HepG2 (cell line): Measurements from ENCODE around the gene MRPL14. TPM values are rescaled to one million over a fixed set of nuclear protein-coding genes. Genes with fewer than 3 reads are reported as not detected.

Experiments used
- AKAP8 ChIP-seq: sonication (generic); formaldehyde crosslinking; IDR thresholded peaks from 2 replicates; pipeline ENCODE4 v1.5.1; 2020; ENCODE audit warnings: mild to moderate bottlenecking, missing genetic modification reagents
- MAFK ChIP-seq, 2 experiments: IDR thresholded peaks in 1 of 2; conservative IDR thresholded peaks in 1 of 2; 2 replicates each; pipeline ENCODE4 v1.6.1; 2011; ENCODE audit warnings: improper control_type of control experiment in 2 of 2, low read length in 2 of 2
- MYC ChIP-seq: sonication (generic); formaldehyde crosslinking; IDR thresholded peaks from 2 replicates; pipeline ENCODE4 v1.9.0; 2021; ENCODE audit warnings: missing genetic modification reagents, borderline replicate concordance
- PAWR ChIP-seq: sonication (generic); formaldehyde crosslinking; IDR thresholded peaks from 2 replicates; pipeline ENCODE4 v1.4.0; 2020; ENCODE audit warnings: missing genetic modification reagents, mild to moderate bottlenecking, borderline replicate concordance
- TEAD3 ChIP-seq: optimal IDR thresholded peaks from 2 replicates; pipeline ENCODE3; 2016; ENCODE audit warnings: borderline replicate concordance
- ZNF350 ChIP-seq: sonication (generic); formaldehyde crosslinking; IDR thresholded peaks from 2 replicates; pipeline ENCODE4 v1.4.0; 2020; ENCODE audit warnings: mild to moderate bottlenecking, low read depth, missing genetic modification reagents, borderline replicate concordance
- ZNF496 ChIP-seq: sonication (generic); formaldehyde crosslinking; IDR thresholded peaks from 2 replicates; pipeline ENCODE4 v1.8.1; 2023; ENCODE audit warnings: mild to moderate bottlenecking, moderate library complexity, missing genetic modification reagents; ENCODE audit not compliant: insufficient replicate concordance
- ZNF607 ChIP-seq: sonication (generic); formaldehyde crosslinking; IDR thresholded peaks from 2 replicates; pipeline ENCODE4 v1.5.1; 2020; ENCODE audit warnings: missing genetic modification reagents, mild to moderate bottlenecking, borderline replicate concordance
- polyA plus RNA-seq, 8 experiments: library from polyadenylated mRNA; depleted of rRNA in 3 of 8; stranded (reverse) in 7 of 8; unstranded in 1 of 8; fragments of >200 nt; fragmentation: Illumina TruSeq in 4 of 8; extraction: Trizol in 4 of 8; gene quantifications; 2 replicates each; pipeline versions ENCODE4 v1.2.1 to v1.2.3, GENCODE V29; 2011 to 2016; ENCODE audit warnings: low read depth in 4 of 8, missing spikeins in 1 of 8, mixed read lengths in 1 of 8; ENCODE audit not compliant: insufficient read depth in 1 of 8
- total RNA-seq, 5 experiments: library from RNA; depleted of rRNA; stranded (reverse); fragments of >200 nt; fragmentation: Illumina TruSeq; extraction: Trizol; gene quantifications; 2 replicates each; pipeline ENCODE4 v1.2.3, GENCODE V29; 2016; ENCODE audit warnings: low read depth in 1 of 5
- TF ChIP-seq, protein P1 (sequence below), 2 experiments: fragments of 450-650 bp in 1 of 2; sonication (generic) in 1 of 2; formaldehyde crosslinking in 1 of 2; IDR thresholded peaks; 2 replicates each; pipeline versions ENCODE4 v1.6.1 to v1.8.0; 2016 to 2022; ENCODE audit warnings: antibody characterized with exemption in 1 of 2, mild to moderate bottlenecking in 1 of 2, missing genetic modification reagents in 1 of 2
- TF ChIP-seq, protein P2 (sequence below): sonication (generic); formaldehyde crosslinking; IDR thresholded peaks from 2 replicates; pipeline ENCODE4 v1.5.0; 2020; ENCODE audit warnings: mild to moderate bottlenecking, missing genetic modification reagents, borderline replicate concordance
- TF ChIP-seq, protein P3 (sequence below): sonication (generic); formaldehyde crosslinking; IDR thresholded peaks from 2 replicates; pipeline ENCODE4 v1.5.1; 2020; ENCODE audit warnings: mild to moderate bottlenecking, missing genetic modification reagents, moderate library complexity

Gene MRPL14
- total and polyA plus RNA-seq, 2 of the 13 experiments (the other 11 are each of a cell fraction or from before 2014, with no cell fraction given), result 157 to 178 TPM

DNA sequence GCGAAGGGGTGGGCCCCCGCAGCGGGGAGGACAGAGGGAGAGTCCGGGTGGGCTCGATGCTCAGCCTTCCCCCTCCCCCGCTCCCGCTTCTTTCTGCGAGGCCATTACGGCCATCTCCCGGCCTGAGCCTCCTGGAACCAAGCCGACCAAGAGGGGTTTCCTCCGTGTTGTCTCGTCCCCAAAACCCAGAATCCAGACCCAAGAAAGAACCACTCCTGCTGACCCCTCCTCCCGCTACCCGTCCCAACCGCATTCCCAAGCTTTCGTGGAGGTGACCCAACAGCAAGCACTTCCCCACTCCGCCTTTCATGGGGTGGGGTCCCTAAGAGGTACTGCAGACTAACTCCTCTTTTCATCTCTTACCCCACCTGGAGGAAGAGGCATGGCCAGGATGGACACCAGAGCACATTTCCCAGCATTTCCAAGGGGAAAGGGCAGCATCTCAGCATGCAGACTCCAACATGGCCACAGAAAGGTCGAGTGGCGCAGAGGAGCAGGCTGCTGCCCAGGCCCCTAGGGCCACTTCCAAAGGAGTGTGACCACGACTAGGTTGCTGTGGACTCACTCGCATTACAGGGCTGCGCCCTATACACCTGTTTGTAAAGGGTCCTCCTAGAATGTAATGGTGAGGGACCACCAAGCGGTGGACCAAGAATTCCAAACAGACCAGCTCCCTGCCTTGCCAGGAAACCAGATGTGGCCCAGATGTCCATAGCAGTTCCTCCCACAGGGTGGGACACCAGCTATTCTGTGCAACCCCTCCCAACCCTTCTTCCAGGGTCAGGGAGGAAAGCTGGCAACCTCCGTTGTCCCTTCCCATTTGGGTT is 53.4 kb downstream of the MRPL14 start (continued):
- TF ChIP-seq, protein P1, sequence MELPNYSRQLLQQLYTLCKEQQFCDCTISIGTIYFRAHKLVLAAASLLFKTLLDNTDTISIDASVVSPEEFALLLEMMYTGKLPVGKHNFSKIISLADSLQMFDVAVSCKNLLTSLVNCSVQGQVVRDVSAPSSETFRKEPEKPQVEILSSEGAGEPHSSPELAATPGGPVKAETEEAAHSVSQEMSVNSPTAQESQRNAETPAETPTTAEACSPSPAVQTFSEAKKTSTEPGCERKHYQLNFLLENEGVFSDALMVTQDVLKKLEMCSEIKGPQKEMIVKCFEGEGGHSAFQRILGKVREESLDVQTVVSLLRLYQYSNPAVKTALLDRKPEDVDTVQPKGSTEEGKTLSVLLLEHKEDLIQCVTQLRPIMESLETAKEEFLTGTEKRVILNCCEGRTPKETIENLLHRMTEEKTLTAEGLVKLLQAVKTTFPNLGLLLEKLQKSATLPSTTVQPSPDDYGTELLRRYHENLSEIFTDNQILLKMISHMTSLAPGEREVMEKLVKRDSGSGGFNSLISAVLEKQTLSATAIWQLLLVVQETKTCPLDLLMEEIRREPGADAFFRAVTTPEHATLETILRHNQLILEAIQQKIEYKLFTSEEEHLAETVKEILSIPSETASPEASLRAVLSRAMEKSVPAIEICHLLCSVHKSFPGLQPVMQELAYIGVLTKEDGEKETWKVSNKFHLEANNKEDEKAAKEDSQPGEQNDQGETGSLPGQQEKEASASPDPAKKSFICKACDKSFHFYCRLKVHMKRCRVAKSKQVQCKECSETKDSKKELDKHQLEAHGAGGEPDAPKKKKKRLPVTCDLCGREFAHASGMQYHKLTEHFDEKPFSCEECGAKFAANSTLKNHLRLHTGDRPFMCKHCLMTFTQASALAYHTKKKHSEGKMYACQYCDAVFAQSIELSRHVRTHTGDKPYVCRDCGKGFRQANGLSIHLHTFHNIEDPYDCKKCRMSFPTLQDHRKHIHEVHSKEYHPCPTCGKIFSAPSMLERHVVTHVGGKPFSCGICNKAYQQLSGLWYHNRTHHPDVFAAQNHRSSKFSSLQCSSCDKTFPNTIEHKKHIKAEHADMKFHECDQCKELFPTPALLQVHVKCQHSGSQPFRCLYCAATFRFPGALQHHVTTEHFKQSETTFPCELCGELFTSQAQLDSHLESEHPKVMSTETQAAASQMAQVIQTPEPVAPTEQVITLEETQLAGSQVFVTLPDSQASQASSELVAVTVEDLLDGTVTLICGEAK (IDR thresholded peaks at IDR 0.05), result no peak
- TF ChIP-seq, protein P1 (CRISPR knock-in tag; IDR thresholded peaks at IDR 0.05), result peak; percentile 35; the same call in 1 of the 2 replicates
- TF ChIP-seq TEAD3 (CRISPR knock-in tag) (peak; percentile 43), MYC (CRISPR knock-in tag) (peak; percentile 42; the same call in 1 of the 2 replicates), ZNF350 (peak; percentile 73; the same call in 1 of the 2 replicates), MAFK (conservative IDR thresholded peaks at IDR 0.05 in 1 of 2, IDR thresholded peaks at IDR 0.05 in 1 of 2; ENCODE audit: low read length in 2 of 2) (no peak), AKAP8 (CRISPR knock-in tag) (peak; percentile 48; the same call in 1 of the 2 replicates), ZNF607 (CRISPR knock-in tag) (0 out of 2 replicates have a peak, but pooled peaks have one; percentile 69), PAWR (peak; percentile 94), ZNF496 (CRISPR knock-in tag) (no peak)
- TF ChIP-seq, protein P2, sequence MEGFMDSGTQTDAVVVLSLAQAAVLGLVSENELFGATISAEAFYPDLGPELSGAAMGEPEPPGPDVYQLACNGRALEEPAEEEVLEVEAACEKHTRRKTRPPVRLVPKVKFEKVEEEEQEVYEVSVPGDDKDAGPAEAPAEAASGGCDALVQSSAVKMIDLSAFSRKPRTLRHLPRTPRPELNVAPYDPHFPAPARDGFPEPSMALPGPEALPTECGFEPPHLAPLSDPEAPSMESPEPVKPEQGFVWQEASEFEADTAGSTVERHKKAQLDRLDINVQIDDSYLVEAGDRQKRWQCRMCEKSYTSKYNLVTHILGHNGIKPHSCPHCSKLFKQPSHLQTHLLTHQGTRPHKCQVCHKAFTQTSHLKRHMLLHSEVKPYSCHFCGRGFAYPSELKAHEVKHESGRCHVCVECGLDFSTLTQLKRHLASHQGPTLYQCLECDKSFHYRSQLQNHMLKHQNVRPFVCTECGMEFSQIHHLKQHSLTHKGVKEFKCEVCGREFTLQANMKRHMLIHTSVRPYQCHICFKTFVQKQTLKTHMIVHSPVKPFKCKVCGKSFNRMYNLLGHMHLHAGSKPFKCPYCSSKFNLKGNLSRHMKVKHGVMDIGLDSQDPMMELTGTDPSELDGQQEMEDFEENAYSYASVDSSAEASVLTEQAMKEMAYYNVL (CRISPR knock-in tag), result peak; percentile 77
- TF ChIP-seq, protein P3, sequence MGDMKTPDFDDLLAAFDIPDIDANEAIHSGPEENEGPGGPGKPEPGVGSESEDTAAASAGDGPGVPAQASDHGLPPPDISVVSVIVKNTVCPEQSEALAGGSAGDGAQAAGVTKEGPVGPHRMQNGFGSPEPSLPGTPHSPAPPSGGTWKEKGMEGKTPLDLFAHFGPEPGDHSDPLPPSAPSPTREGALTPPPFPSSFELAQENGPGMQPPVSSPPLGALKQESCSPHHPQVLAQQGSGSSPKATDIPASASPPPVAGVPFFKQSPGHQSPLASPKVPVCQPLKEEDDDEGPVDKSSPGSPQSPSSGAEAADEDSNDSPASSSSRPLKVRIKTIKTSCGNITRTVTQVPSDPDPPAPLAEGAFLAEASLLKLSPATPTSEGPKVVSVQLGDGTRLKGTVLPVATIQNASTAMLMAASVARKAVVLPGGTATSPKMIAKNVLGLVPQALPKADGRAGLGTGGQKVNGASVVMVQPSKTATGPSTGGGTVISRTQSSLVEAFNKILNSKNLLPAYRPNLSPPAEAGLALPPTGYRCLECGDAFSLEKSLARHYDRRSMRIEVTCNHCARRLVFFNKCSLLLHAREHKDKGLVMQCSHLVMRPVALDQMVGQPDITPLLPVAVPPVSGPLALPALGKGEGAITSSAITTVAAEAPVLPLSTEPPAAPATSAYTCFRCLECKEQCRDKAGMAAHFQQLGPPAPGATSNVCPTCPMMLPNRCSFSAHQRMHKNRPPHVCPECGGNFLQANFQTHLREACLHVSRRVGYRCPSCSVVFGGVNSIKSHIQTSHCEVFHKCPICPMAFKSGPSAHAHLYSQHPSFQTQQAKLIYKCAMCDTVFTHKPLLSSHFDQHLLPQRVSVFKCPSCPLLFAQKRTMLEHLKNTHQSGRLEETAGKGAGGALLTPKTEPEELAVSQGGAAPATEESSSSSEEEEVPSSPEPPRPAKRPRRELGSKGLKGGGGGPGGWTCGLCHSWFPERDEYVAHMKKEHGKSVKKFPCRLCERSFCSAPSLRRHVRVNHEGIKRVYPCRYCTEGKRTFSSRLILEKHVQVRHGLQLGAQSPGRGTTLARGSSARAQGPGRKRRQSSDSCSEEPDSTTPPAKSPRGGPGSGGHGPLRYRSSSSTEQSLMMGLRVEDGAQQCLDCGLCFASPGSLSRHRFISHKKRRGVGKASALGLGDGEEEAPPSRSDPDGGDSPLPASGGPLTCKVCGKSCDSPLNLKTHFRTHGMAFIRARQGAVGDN, result peak; percentile 70
